Pancreas (tissue), 10 donors: Measurements from ENCODE around the gene CDH18. TPM values are rescaled to one million over a fixed set of nuclear protein-coding genes. Genes with fewer than 3 reads are reported as not detected.

ENCODE experiments used
- ATAC-seq, 4 donors: fragments of 200-7000 bp; cut with Tn5 transposase; one replicate each; pipeline versions ENCODE4 v1.8.0 to v1.9.1; 2020; ENCODE audit warnings: mild to moderate bottlenecking in 4 of 4, moderate library complexity in 4 of 4
- DNase-seq, 6 donors: peaks; one replicate each; pipeline ENCODE4 v3.0.0-alpha.2; 2020
- FAIRE-seq: peaks from 2 replicates; lab custom pipeline; 2012; peaks lifted over from hg19 to GRCh38; lab: Jason Lieb, UNC
- H3K27ac ChIP-seq, 4 donors: fragments of 200-600 bp; sonication (generic); 1 replicate in 3 of 4; 2 replicates in 1 of 4; pipeline versions ENCODE4 v1.5.0 to v1.8.0; 2020
- H3K27me3 ChIP-seq, 4 donors: fragments of 200-600 bp; one replicate each; pipeline ENCODE4 v1.8.0; 2021
- H3K36me3 ChIP-seq, 3 donors: fragments of 200-600 bp; sonication (generic) in 1 of 3; one replicate each; pipeline versions ENCODE4 v1.5.0 to v1.8.0; 2020 to 2021
- H3K4me1 ChIP-seq, 3 donors: fragments of 200-600 bp; one replicate each; pipeline ENCODE4 v1.8.0; 2021
- H3K4me3 ChIP-seq, 4 donors: fragments of 200-600 bp; sonication (generic) in 2 of 4; one replicate each; pipeline versions ENCODE4 v1.5.0 to v1.8.0; 2020 to 2021
- H3K9me3 ChIP-seq, 4 donors: fragments of 200-600 bp; one replicate each; pipeline ENCODE4 v1.8.0; 2021
- WGBS, 2 donors: extraction: QIAGEN DNeasy Blood & Tissue Kit; methylation state at CpG; one replicate each; pipeline ENCODE4 v1.1.7; 2013; 5-methylcytosine and 5-hydroxymethylcytosine counted together
- intact Hi-C, 3 donors: fragments of 100-400 bp; cut with DNase I; formaldehyde crosslinking; loops; one replicate each; pipeline versions ENCODE4 v1.11.1 to v1.14.2; 2022
- polyA plus RNA-seq, 2 donors: library from polyadenylated mRNA; stranded (reverse); fragments of 200-250 nt; gene quantifications; one replicate each; pipeline ENCODE4 v1.2.3, GENCODE V29; 2013
- total RNA-seq, 6 donors: library from RNA; stranded (reverse); fragmentation: NEBNext Ultra II Directional in 4 of 6; extraction: Animal tissue kit (Norgen Biotek cat#: 25700) in 4 of 6; gene quantifications; one replicate each; pipeline versions ENCODE4 v1.2.1 to v1.2.4, GENCODE V29; 2021 to 2023
- TF ChIP-seq, protein P1 (sequence below), 4 donors: fragments of 200-600 bp; sonication (generic) in 3 of 4; IDR thresholded peaks; one replicate each; pipeline versions ENCODE4 v1.5.0 to v1.8.0; 2021; ENCODE audit warnings: antibody characterized with exemption in 4 of 4
- donor health status: healthy with polysubstance abuse.
- donor health status: DM: no; HTN: no; CAD: no; lungs with moderate emphysema.
- donor health status: DM: no; HTN: no; CAD: no.
- donor health status: control.
- donor health status: control.
- donor health status: Bipolar disorder and iron deficiency.
- donor health status: DM: yes; HTN: yes; CAD: no.
- donor health status: DM: no; HTN: no; CAD: no.
- donor health status: DM: no; HTN: no; CAD: no.
- donor health status: DM: yes; HTN: yes; CAD: no.

The CDH18 gene
- total and polyA plus RNA-seq, 8 donors, result 0.09 to 0.80 (median 0.27) TPM

DNA sequence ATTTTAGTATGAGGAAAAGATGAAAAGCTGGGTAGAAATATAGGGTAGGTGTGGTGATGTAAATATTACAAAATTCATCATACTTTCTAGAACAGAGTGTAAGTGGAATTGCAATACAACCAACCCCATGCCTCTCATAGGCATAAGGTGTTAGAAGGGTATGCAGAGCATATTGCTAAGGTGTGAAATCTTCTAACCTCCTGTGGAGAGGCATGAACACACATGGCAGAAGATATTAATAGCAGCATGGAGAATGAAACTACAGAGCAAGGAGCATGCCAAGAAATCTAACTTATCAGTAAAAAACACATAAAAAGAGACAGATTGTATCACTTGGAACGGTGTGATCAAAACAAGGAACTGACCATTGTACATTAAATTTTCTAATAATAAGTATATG lies 441.5 kb downstream of the CDH18 start:
- intact Hi-C loops, result no loop called here
- DNase-seq (no peak), ATAC-seq (no peak), FAIRE-seq (no peak)
- Histone ChIP-seq H3K27me3 (no peaks in the 10 kb centered on the region), H3K9me3 (no peaks in the 10 kb centered on the region), H3K4me3 (no peak overlapping the region), H3K36me3 (no peaks in the 10 kb centered on the region), H3K4me1 (no peaks in the 10 kb centered on the region), H3K27ac (no peak overlapping the region)
- TF ChIP-seq, protein P1, sequence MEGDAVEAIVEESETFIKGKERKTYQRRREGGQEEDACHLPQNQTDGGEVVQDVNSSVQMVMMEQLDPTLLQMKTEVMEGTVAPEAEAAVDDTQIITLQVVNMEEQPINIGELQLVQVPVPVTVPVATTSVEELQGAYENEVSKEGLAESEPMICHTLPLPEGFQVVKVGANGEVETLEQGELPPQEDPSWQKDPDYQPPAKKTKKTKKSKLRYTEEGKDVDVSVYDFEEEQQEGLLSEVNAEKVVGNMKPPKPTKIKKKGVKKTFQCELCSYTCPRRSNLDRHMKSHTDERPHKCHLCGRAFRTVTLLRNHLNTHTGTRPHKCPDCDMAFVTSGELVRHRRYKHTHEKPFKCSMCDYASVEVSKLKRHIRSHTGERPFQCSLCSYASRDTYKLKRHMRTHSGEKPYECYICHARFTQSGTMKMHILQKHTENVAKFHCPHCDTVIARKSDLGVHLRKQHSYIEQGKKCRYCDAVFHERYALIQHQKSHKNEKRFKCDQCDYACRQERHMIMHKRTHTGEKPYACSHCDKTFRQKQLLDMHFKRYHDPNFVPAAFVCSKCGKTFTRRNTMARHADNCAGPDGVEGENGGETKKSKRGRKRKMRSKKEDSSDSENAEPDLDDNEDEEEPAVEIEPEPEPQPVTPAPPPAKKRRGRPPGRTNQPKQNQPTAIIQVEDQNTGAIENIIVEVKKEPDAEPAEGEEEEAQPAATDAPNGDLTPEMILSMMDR (IDR thresholded peaks at IDR 0.05), result no peak
- WGBS, 2 donors, result 28 to 31% methylated on average over 1 of the region's 1 CpG

DNA sequence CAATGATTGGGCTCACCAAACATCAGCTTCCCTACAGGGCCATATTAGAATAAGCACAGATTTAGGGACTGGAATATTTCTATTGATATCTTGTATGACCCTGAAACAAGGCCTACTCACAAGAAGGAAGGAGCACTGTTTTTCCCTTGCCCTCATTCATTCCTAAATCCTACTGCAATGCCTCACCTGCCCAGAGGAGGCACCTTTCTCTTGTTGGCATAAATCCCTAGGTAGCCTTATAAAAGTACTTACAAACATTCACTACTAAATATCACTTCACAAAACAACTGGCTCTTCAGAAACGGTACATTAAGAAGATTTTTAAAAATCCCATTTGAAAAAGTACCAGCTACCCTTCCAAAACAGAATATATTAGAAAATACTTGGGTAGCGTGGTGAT lies 449.4 kb downstream of the CDH18 start:
- Histone ChIP-seq H3K4me1 (no peaks in the 10 kb centered on the region), H3K9me3 (no peaks in the 10 kb centered on the region), H3K36me3 (no peaks in the 10 kb centered on the region), H3K27me3 (no peaks in the 10 kb centered on the region), H3K4me3 (no peak overlapping the region), H3K27ac (no peak overlapping the region)
- no peak for FAIRE-seq
- DNase-seq, result no peak
- TF ChIP-seq, protein P1 (IDR thresholded peaks at IDR 0.05), result no peak
- 81 to 92% methylated on average over 2 of the region's 2 CpGs for WGBS, 2 donors
- intact Hi-C loops, result no loop called here
- ATAC-seq, result no peak

GRCh38 chr5:19536387-19536786 lies 451.6 kb downstream of the CDH18 start:
- Histone ChIP-seq H3K36me3 (no peaks in the 10 kb centered on the region), H3K4me1 (peaks cover 0 to 3% (median 0%) of the 10 kb centered on the region in 3 donors), H3K9me3 (no peaks in the 10 kb centered on the region), H3K27ac (no peak overlapping the region), H3K4me3 (no peak overlapping the region), H3K27me3 (no peaks in the 10 kb centered on the region)
- WGBS, 2 donors, result 76 to 88% methylated on average over 4 of the region's 4 CpGs
- DNase-seq, result no peak
- FAIRE-seq, result no peak
- ATAC-seq, result no peak
- TF ChIP-seq, protein P1 (IDR thresholded peaks at IDR 0.05), result no peak
- intact Hi-C loops, result no loop called here

GRCh38 chr5:19534751-19535150 lies 453.2 kb downstream of the CDH18 start:
- 85 to 100% methylated on average over 1 of the region's 1 CpG for WGBS, 2 donors
- H3K27me3 ChIP-seq, result no peaks in the 10 kb centered on the region
- FAIRE-seq (no peak), DNase-seq (no peak), ATAC-seq (no peak)
- H3K36me3 ChIP-seq, result no peaks in the 10 kb centered on the region
- no peak overlapping the region for H3K27ac ChIP-seq
- no peak overlapping the region for H3K4me3 ChIP-seq
- TF ChIP-seq, protein P1 (IDR thresholded peaks at IDR 0.05), result no peak
- peaks cover 0 to 3% (median 0%) of the 10 kb centered on the region in 3 donors for H3K4me1 ChIP-seq
- intact Hi-C loops, result no loop called here
- no peaks in the 10 kb centered on the region for H3K9me3 ChIP-seq

DNA sequence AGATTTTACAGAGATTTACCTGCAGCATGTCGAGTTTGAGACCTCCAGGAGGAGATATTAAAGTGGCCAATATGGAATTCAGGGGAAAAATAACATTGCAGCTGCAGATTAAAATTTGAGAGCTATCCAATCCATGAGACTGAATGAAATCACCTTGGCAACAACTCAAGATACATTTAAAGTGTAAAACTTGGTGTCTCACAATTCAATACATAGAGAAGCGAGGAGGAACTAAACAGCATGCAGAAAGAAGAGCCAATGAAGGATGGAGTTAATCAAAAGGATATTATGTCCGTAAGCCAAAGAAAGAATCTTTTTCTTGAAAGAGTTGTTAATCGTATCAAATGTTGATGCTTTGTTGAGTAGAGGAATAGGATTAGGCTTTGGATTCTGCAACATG lies 455.1 kb downstream of the CDH18 start:
- WGBS, 2 donors, result 81 to 90% methylated on average over 4 of the region's 4 CpGs
- TF ChIP-seq, protein P1 (IDR thresholded peaks at IDR 0.05), result no peak
- no peaks in the 10 kb centered on the region for H3K36me3 ChIP-seq

More for the DNA sequence above, 455.1 kb downstream of the CDH18 start:
- no peaks in the 10 kb centered on the region for H3K9me3 ChIP-seq
- H3K27me3 ChIP-seq, result no peaks in the 10 kb centered on the region
- ATAC-seq (no peak), FAIRE-seq (no peak), DNase-seq (no peak)
- H3K4me3 ChIP-seq, result no peak overlapping the region
- intact Hi-C loops, result no loop called here
- peaks cover 0 to 3% (median 0%) of the 10 kb centered on the region in 3 donors for H3K4me1 ChIP-seq
- no peak overlapping the region for H3K27ac ChIP-seq
